T47D (cell line): Measurements from ENCODE around the gene PCSK2.

Source experiments
- DNase-seq, 2 experiments: peaks; one replicate each; pipeline versions ENCODE4 v3.0.0 to v3.0.0-alpha.2; 2011 to 2012; ENCODE audit warnings: low read depth in 1 of 2, low spot score in 1 of 2
- JUND ChIP-seq: IDR thresholded peaks from 2 replicates; pipeline ENCODE4 v1.6.1; 2012; ENCODE audit warnings: low read depth
- in situ Hi-C: cut with HindIII; loops from 2 replicates; pipeline ENCODE4 v1.10.0; 2016; ENCODE audit warnings: low sequenced_read_pairs, low pct_unique_long_range_greater_than_20kb

The PCSK2 gene

GRCh38 chr20:17494201-17494600 is 267.4 kb downstream of the PCSK2 start:
- TF ChIP-seq JUND, result no peak
- no peak for DNase-seq
- in situ Hi-C loops, result no loop called here

- no peak for TF ChIP-seq JUND
- no peak for DNase-seq
- in situ Hi-C loops, result no loop called here
These were observed 269.0 kb downstream of the PCSK2 start for GRCh38 chr20:17495826-17496225.

GRCh38 chr20:17497821-17498580 is 271.2 kb downstream of the PCSK2 start:
- DNase-seq, result no peak
- in situ Hi-C loops, result no loop called here
- TF ChIP-seq JUND, result no peak

- in situ Hi-C loops, result no loop called here
- DNase-seq, result no peak
- TF ChIP-seq JUND, result no peak
These were observed 271.8 kb downstream of the PCSK2 start for GRCh38 chr20:17498641-17499040.

- no peak for DNase-seq
- no peak for TF ChIP-seq JUND
- in situ Hi-C loops, result no loop called here
These were observed 272.2 kb downstream of the PCSK2 start for GRCh38 chr20:17499041-17499440.

- in situ Hi-C loops, result no loop called here
- DNase-seq, result no peak
- TF ChIP-seq JUND, result no peak
These were observed 273.4 kb downstream of the PCSK2 start for GRCh38 chr20:17500271-17500670.

GRCh38 chr20:17500826-17501225 is 274.0 kb downstream of the PCSK2 start:
- no peak for TF ChIP-seq JUND
- in situ Hi-C loops, result no loop called here
- DNase-seq, result no peak

GRCh38 chr20:17501701-17502100 is 274.9 kb downstream of the PCSK2 start:
- no peak for TF ChIP-seq JUND
- in situ Hi-C loops, result no loop called here
- DNase-seq, result no peak

- in situ Hi-C loops, result no loop called here
- no peak for TF ChIP-seq JUND
- DNase-seq, result no peak
These were observed 275.3 kb downstream of the PCSK2 start for GRCh38 chr20:17502105-17502504.

GRCh38 chr20:17503301-17504065 is 276.6 kb downstream of the PCSK2 start:
- no peak for DNase-seq
- TF ChIP-seq JUND, result no peak
- in situ Hi-C loops, result no loop called here

GRCh38 chr20:17504066-17504897 is 277.4 kb downstream of the PCSK2 start:
- DNase-seq, result no peak
- in situ Hi-C loops, result no loop called here

GRCh38 chr20:17504898-17505635 is 278.2 kb downstream of the PCSK2 start:
- in situ Hi-C loops, result no loop called here
- TF ChIP-seq JUND, result no peak
- peak; percentile 48 to 64 for DNase-seq

More at GRCh38 chr20:17504066-17504897, 277.4 kb downstream of the PCSK2 start:
- no peak for TF ChIP-seq JUND
